Osteoblast (primary cell): ENCODE measurements around the gene TNS3. TPM values are rescaled to one million over a fixed set of nuclear protein-coding genes. Genes with fewer than 3 reads are reported as not detected.

ENCODE experiments used
- DNase-seq: peaks from one replicate; pipeline ENCODE4 v3.0.0; 2011; ENCODE audit warnings: low spot score, mixed read lengths; ENCODE audit not compliant: insufficient read length; ENCODE audit errors: missing footprints
- H2AFZ ChIP-seq: 2 replicates; pipeline ENCODE4 v1.6.0; 2011; ENCODE audit warnings: mild to moderate bottlenecking, low read length
- H3K27ac ChIP-seq: 2 replicates; pipeline ENCODE4 v1.5.1; 2011; ENCODE audit warnings: mild to moderate bottlenecking, low read depth, low read length, moderate library complexity
- H3K27me3 ChIP-seq: 2 replicates; pipeline ENCODE4 v1.6.0; 2012; ENCODE audit warnings: mild to moderate bottlenecking, control low read depth, inconsistent platforms, low read length, moderate library complexity; ENCODE audit not compliant: insufficient read depth
- H3K36me3 ChIP-seq: 2 replicates; pipeline ENCODE4 v1.5.1; 2011; ENCODE audit warnings: mild to moderate bottlenecking, low read length, control low read depth, moderate library complexity; ENCODE audit not compliant: insufficient read depth
- H3K4me1 ChIP-seq: 2 replicates; pipeline ENCODE4 v1.5.1; 2011; ENCODE audit warnings: mild to moderate bottlenecking, low read length, control low read depth, moderate library complexity; ENCODE audit not compliant: insufficient read depth
- H3K4me2 ChIP-seq: 2 replicates; pipeline ENCODE4 v1.6.0; 2011; ENCODE audit warnings: mild to moderate bottlenecking, low read length; ENCODE audit not compliant: insufficient read depth
- H3K4me3 ChIP-seq: fragments of 200-600 bp; sonication (generic); 3 replicates; pipeline ENCODE4 v1.5.1; 2012; ENCODE audit warnings: mild to moderate bottlenecking, low read length, inconsistent platforms; ENCODE audit not compliant: insufficient read depth
- H3K79me2 ChIP-seq: 2 replicates; pipeline ENCODE4 v1.6.0; 2012; ENCODE audit warnings: mild to moderate bottlenecking, low read length, control low read depth, inconsistent platforms; ENCODE audit not compliant: insufficient read depth
- H3K9me3 ChIP-seq: 2 replicates; pipeline ENCODE4 v1.5.1; 2011; ENCODE audit warnings: low read depth, low read length, control low read depth
- H4K20me1 ChIP-seq: 2 replicates; pipeline ENCODE4 v1.6.0; 2012; ENCODE audit warnings: mild to moderate bottlenecking, low read length, control low read depth; ENCODE audit not compliant: insufficient read depth
- CTCF ChIP-seq: IDR thresholded peaks from 2 replicates; pipeline ENCODE4 v1.5.1; 2011; ENCODE audit warnings: mild to moderate bottlenecking, low read depth, low read length, moderate library complexity; ENCODE audit errors: extremely low read depth
- total RNA-seq: library from RNA; depleted of rRNA; stranded (reverse); fragments of >200 nt; gene quantifications from 2 replicates; pipeline ENCODE4 v1.2.3, GENCODE V29; 2012

TNS3 gene
- total RNA-seq, 1 donor = 67.3 TPM

DNA sequence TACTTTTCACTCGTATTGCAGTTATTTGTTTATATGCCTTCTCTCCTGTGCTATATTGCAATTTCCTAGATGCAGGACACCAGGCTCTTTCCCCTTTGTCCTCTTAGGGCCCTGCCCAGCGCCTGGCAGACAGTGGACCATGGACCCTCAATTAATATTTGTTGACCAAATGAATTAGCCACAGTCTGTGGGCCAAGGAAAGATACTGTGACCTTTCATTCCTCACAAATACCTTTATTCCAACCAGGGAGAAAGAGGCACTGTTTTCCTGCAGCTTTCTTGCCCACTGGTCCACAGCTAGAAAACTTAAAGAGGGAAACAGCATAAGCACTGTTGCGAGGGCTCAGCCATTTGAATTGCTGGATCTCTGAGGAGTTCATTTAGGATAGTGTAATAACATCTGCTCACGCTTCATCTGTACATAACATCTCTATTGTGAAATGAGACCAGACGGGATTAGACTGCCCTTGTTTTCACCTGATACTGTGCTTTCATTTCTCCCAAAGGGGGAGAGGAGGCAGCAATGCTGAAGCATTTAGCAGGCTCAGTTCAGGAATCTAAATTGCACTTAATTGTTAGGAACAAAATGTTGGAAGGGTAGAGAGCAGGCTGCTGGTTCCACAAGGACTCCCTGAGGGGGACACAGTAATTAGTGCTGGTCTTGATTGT lies 46.7 kb downstream of the TNS3 start:
- no peak for TF ChIP-seq CTCF
- H3K4me3 ChIP-seq = no peak overlapping the region
- H3K36me3 ChIP-seq = peaks cover 4% of the 10 kb centered on the region
- peaks cover 51% of the 10 kb centered on the region for H4K20me1 ChIP-seq
- H3K9me3 ChIP-seq = no peaks in the 10 kb centered on the region
- peak; percentile 90 for DNase-seq
- H3K4me2 ChIP-seq = peak overlapping the region; percentile 86
- H3K4me1 ChIP-seq = peaks cover 41% of the 10 kb centered on the region
- no peaks in the 10 kb centered on the region for H3K27me3 ChIP-seq
- peaks cover 58% of the 10 kb centered on the region for H3K79me2 ChIP-seq
- H2AFZ ChIP-seq = no peak overlapping the region
- peak overlapping the region; percentile 24 for H3K27ac ChIP-seq

DNA sequence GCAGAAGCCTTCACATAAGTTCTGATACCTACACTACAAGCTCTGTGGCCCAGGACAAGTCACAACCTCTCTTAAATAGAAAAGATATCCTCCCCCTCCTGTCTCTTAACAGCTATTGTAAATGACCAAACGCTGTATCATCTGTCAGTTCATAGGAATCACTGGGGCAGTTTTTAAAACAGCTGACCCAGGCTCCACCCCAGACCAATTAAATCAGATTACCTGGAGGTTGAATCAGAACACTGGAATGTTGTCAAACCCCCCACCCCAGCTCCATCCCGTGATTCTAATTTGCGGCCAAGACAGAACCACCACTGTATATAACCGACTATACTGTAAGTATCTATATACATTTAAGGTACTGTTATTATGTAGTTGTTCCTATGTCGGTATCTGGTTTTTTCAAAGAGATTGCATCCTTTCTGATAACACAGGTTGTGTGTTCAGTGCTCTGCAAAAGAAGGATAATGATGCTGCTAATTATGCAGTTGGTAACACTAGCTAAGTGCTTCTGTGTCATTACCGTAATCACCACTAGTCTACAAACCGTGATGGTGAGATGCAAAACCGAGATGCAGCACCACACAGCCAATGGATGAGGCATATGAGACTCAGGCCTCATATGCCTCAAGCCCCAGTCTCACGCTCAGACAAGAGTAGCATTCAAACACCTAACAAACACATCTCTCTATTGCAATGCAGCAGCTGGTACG lies 47.4 kb downstream of the TNS3 start:
- Histone ChIP-seq H2AFZ (no peak overlapping the region), H3K79me2 (peaks cover 62% of the 10 kb centered on the region), H3K9me3 (no peaks in the 10 kb centered on the region), H3K4me3 (no peak overlapping the region), H3K4me2 (no peak overlapping the region), H3K4me1 (peaks cover 34% of the 10 kb centered on the region), H3K36me3 (peaks cover 10% of the 10 kb centered on the region), H3K27ac (no peak overlapping the region), H4K20me1 (peaks cover 48% of the 10 kb centered on the region), H3K27me3 (no peaks in the 10 kb centered on the region)
- DNase-seq = peak; percentile 62
- TF ChIP-seq CTCF = peak; percentile 14

DNA sequence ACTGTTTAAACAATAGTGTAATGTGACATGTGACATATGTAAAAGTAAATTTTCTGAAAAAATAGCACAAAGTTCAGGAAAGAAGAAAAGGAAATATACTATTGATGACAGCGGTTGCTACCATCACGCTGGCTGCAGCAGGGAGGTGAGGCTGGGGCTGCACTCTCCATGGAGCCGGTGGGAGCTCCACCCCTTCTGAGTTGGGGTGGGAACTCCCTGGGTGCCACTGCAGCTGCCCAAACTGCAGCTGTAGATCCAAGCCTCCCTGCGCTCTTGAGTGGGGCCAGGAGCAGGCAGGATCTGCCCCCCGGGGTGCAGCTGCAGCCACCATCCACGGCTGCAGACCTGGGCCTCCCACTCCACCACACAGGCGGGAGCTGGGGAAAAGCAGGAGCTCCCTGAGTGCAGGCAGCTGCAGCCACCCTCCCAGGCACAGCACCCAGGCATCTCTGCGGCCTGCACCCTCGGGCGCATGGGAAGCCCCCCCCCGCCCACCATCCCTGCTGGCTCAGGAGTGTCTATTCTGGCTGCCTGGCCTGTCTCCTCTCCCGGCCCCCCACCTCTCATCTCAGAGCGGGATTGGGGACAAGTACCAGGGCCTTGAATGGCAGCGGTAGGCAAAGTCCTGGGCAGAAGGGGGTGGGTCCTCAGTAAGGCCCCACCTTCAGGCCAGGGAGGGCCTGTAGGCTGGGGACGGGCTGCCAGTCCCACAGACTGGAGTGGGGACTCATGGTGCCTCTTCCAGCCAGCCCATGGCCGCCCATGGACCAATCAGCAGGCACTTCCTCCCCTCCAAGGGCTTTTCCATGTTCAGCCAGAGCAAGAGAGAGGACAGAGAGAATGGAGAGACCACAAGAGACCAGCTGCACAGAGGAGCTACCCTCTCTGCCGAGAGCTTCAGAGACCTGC lies 50.1 kb downstream of the TNS3 start:
- peak; percentile 5 for DNase-seq
- Histone ChIP-seq H3K9me3 (no peaks in the 10 kb centered on the region), H3K4me2 (no peak overlapping the region), H3K27me3 (no peaks in the 10 kb centered on the region), H3K4me3 (no peak overlapping the region), H3K36me3 (peaks cover 33% of the 10 kb centered on the region), H3K4me1 (peaks cover 21% of the 10 kb centered on the region), H2AFZ (no peak overlapping the region), H3K79me2 (peaks cover 46% of the 10 kb centered on the region), H4K20me1 (peaks cover 49% of the 10 kb centered on the region), H3K27ac (no peak overlapping the region)
- TF ChIP-seq CTCF = no peak
